ENCODE measurements around the gene ZBTB40. TPM values are rescaled to one million over a fixed set of nuclear protein-coding genes. Genes with fewer than 3 reads are reported as not detected.

Gene ZBTB40
- total RNA-seq, 1 experiment from 2014 or later: 19.5 TPM

- ATAC-seq: no peak
- Histone ChIP-seq H2AFZ (ENCODE audit: low read depth, low read length, poor library complexity, severe bottlenecking) (no peak overlapping the region), H3K36me3 (ENCODE audit: control insufficient read depth in 1 of 2, insufficient read depth in 2 of 2, low read length in 2 of 2) (no peaks in the 10 kb centered on the region), H3K4me1 (ENCODE audit: control insufficient read depth in 1 of 2, insufficient read depth in 2 of 2, low read length in 2 of 2) (no peaks in the 10 kb centered on the region), H3K9ac (ENCODE audit: low read length) (no peak overlapping the region), H4K20me1 (ENCODE audit: insufficient read depth) (no peaks in the 10 kb centered on the region), H3K27ac (ENCODE audit: low read depth, low read length) (no peak overlapping the region), H3K9me3 (ENCODE audit: control insufficient read depth in 1 of 2, insufficient read depth in 1 of 2, low read depth in 1 of 2, low read length in 2 of 2) (peaks cover 8 to 11% of the 10 kb centered on the region in 2 experiments; a peak in 2 of 4 replicates), H3K4me2 (ENCODE audit: low read length) (no peak overlapping the region), H3K4me3 (replicated peaks in 1 of 2; ENCODE audit: low read depth in 1 of 2, low read length in 2 of 2) (no peak overlapping the region), H3K27me3 (ENCODE audit: insufficient read depth, low read length) (no peaks in the 10 kb centered on the region), H3K9me2 (ENCODE audit: insufficient read depth) (no peaks in the 10 kb centered on the region), H3K79me2 (ENCODE audit: insufficient read depth, low read length) (no peaks in the 10 kb centered on the region)
- intact Hi-C loops (cut with micrococcal nuclease): no loop called here
- no TSS peak for BruUV-seq (replicated peaks)
- no peak for TF ChIP-seq SIN3A (IDR thresholded peaks at IDR 0.05; ENCODE audit: low read depth)
- TF ChIP-seq ZFX (IDR thresholded peaks at IDR 0.05): no peak
- TF ChIP-seq POLR2AphosphoS5 (IDR thresholded peaks at IDR 0.05; ENCODE audit: low read depth, low read length): no peak
- TF ChIP-seq SP1 (IDR thresholded peaks at IDR 0.05; ENCODE audit: low read depth): no peak
- TF ChIP-seq ELF1 (IDR thresholded peaks at IDR 0.05; ENCODE audit: borderline replicate concordance, low read depth): no peak
- TF ChIP-seq REST (IDR thresholded peaks at IDR 0.05; ENCODE audit: low read depth): no peak
- TF ChIP-seq CEBPB (IDR thresholded peaks at IDR 0.05; ENCODE audit: low read depth): no peak
- TF ChIP-seq CBX3 (IDR thresholded peaks at IDR 0.05; ENCODE audit: low read depth): no peak
- no peak for TF ChIP-seq TCF7L2 (IDR thresholded peaks at IDR 0.05; ENCODE audit: borderline replicate concordance, extremely low read depth, insufficient read depth, insufficient read length)
- TF ChIP-seq EZH2phosphoT487 (IDR thresholded peaks at IDR 0.05; ENCODE audit: borderline replicate concordance): no peak
- TF ChIP-seq SRF (IDR thresholded peaks at IDR 0.05; ENCODE audit: low read depth): no peak
- no peak for TF ChIP-seq ATF3 (IDR thresholded peaks at IDR 0.05)
- no peak for TF ChIP-seq FOSL1 (IDR thresholded peaks at IDR 0.05; ENCODE audit: low read depth)
- TF ChIP-seq POLR2A (IDR thresholded peaks at IDR 0.05; ENCODE audit: borderline replicate concordance, extremely low read depth, insufficient read depth, insufficient read length): no peak
- no peak for TF ChIP-seq YY1 (IDR thresholded peaks at IDR 0.05; ENCODE audit: extremely low read depth, insufficient replicate concordance, low read depth, low read length)
- TF ChIP-seq MAX (IDR thresholded peaks at IDR 0.05): no peak
- RAD21 ChIA-PET (ENCODE audit: low non-redundant PET in 1 of 2, low total read pairs in 2 of 2, uncharacterized antibody in 2 of 2, unreplicated experiment in 2 of 2): no interaction called here
- DNase-seq (ENCODE audit: low read depth, low spot score): no peak
- CTCF ChIA-PET: interaction anchor here (0.7 kb wide), 1 partner anchor 68 kb away, joined by 5 read pairs; no protein-coding TSS in a partner anchor
- POLR2A ChIA-PET: interaction anchor here (1.2 kb wide), 1 partner anchor 10 kb away, joined by 3 read pairs; no protein-coding TSS in a partner anchor
Measured at GRCh38 chr1:22440582-22440981, 11.1 kb upstream of the ZBTB40 start.

Data from HCT116 (cell line).